T-helper 1 cell treated with Interleukin-12 subunit alpha and Interleukin-12 subunit beta and Interleukin-4 antibody, amounts not matched to agents 30 ng/mL and 1 ng/mL, for 36 hours (primary cell): ENCODE data around the gene PNMA1. TPM values are rescaled to one million over a fixed set of nuclear protein-coding genes. Genes with fewer than 3 reads are reported as not detected.

ENCODE experiments used
- intact Hi-C: fragments of 100-400 bp; cut with micrococcal nuclease; formaldehyde crosslinking; loops from one replicate; pipeline ENCODE4 v1.15.1; 2024
- total RNA-seq: library from RNA; stranded (reverse); gene quantifications from 2 replicates; pipeline ENCODE4 v1.2.3, GENCODE V29; 2022

PNMA1 gene
- total RNA-seq, 1 donor from 2014 or later, result 18.1 TPM

DNA sequence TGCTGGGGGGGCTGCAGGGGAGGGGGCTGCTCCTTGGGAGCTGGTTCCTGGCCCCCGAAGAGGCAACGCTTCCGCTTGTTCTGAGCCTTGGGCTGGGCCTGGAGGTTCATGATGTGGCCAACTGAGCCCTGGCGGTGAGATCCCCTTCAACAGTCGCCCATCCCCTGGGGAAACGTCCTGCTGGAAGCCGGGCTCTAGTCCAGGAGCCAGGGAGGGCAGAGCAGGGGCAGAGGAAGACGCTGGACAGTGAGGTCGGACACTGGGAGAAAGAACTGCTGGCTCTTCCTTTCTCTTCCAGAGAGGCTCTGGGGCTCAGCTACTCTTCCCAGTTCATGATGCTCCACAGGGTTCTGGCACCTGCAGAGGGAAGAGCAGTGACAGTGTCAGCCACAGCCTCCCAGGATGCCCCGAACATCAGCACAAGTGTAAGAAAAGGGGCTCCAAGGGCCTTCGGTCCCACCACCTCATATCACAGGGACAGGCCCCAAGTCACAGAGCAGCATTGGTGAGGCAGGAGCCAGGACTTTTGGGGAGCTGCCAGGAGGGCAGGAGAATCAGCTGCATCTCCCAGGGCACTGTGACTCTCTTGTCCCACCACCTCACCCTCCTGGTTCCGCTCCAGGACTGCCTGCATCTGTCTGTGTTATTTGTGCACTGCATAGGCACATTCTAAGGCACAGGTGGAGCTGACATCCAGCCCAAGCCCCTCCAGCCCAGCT, 25.9 kb upstream of the PNMA1 start:
- intact Hi-C loops, result loop anchor here (5.0 kb wide), 2 partner anchors 87 to 147 kb away; partner anchors contain the start of gene ZNF410

DNA sequence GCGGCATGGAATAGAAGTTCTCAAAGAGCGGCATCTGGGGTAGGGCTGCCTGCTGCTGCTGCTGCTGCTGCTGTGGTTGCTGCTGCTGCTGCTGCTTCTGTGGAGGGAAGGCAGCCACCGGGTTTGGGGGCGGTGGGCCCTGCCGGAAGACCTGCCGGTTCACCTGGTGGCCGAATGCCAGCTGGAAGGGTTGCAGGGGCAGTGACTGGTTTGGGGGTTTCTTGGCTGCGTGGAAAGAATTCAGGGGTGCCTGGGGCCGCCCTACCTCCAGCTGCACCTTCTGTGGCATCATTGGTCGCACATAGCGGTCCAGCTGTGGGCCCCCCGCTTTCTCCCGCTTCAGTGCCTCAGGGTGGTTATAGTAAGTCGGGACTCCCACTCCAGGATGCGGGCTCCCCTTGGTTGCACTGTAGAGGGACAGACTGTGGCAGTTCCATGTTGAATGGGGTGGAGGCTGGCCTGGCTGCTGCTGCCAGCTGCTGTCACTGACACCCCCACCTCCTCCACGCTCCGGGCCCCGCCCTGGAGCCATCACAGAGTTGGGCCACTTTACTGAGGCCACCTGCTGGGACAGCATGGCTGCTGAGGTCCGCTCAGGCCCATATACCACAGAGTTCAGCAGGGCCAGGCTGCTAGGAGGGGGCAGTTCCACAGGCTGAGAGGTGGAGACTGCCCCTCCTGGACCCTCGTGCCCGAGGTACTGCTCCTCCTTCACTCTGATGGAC, 25.2 kb upstream of the PNMA1 start:
- intact Hi-C loops, result no loop called here

GRCh38 chr14:73738518-73739173, 24.5 kb upstream of the PNMA1 start:
- intact Hi-C loops, result no loop called here

DNA sequence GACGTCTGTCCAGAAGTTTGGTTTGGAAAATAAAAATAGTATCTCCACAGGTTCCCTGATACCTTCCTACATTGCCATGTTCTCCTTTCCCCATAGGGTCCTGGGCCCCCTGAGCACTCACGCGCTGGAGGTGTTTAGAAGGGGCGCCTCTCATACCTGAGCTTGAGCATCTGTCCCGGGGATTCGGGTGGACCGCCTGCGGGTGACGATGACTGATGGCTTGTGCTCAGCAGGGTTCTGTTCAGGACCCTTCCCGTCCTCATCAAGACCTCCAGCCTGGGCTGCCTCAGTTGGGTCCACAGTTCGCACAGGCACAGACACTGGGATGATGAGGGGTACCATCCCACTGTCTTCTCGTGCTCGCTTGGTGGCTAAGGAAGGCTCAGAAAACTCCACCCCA, 22.7 kb upstream of the PNMA1 start:
- intact Hi-C loops, result no loop called here

DNA sequence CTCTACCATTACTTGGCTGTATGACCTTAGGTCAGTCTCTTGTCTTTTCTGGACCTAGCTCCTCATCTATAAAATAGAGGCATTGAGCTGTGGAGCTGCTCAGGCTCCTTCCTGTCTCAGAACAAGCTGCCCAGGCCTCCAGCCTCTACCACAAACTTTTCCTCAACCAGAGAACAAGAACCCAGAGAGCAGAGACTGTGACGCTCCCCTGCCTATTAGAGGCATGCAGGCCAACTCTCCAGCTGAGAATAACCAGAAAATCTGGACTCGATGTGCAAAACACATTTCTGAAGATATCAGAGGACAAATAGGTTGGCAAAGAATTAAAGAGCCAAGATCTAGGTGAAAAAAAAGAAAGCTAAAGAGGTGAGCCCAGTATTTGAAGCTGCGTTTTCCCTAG, 17.8 kb upstream of the PNMA1 start:
- intact Hi-C loops, result no loop called here

DNA sequence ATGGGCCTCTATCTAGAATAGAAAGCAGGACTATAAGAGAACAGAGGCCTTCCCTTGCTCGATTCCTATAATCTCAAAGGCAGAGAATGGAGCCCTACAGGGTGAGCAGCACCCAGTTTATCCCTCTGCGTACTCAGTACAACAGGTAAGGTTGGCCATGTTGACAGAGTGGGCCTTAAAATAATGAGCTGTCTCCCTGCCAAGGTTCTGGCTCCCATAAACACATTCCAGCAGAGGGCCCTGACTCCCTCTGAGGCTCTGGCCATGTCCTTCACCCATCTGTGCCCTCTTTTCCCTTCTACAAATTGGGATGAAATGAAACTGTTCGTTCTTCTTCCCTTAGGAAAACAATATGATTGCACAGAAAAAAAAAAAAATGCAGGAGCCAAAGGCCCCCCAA, 16.9 kb upstream of the PNMA1 start:
- intact Hi-C loops, result no loop called here

DNA sequence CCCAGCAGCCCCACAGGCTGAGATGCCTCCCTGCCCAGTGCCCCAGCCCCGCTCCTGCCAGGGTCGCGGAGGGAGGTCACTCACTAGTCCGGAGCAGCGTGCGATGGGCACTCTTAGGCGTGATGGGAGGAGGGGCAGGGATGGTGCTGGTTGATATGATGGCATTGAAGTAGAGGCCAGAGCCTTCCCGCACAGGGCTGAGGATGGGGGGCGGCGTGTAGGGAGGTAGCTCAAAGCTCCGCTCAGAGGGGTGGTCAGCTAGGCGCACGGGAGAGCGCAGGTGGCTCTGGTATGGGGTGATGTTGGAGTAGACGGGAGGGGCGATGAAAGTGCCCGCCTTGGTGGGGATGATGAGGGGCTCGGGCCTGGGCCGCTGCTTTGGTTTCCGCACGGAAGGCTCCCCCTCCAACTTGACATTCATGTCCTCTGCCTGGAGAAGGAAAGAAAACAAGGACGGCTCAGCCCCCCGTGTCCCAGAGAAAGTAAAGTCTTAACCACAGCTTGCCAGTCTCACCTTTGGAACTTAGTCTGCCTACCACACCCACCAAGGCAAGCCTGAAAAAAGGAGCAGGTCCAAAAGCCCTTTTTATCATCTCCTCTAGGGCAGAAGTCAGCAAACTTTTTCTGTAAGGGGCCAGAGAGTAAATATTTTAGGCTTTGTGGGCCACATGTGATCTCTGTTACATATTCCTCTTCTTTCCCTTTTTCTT, 15.5 kb upstream of the PNMA1 start:
- intact Hi-C loops, result loop anchor here (2.0 kb wide), 1 partner anchor 221 kb away; the partner anchor contains the start of genes COQ6 and FAM161B

- intact Hi-C loops, result loop anchor here (1.0 to 2.0 kb wide), 8 partner anchors 12 to 309 kb away; partner anchors contain the start of genes COQ6, FAM161B and ZNF410
Observed at GRCh38 chr14:73728717-73729330, 14.6 kb upstream of the PNMA1 start.

DNA sequence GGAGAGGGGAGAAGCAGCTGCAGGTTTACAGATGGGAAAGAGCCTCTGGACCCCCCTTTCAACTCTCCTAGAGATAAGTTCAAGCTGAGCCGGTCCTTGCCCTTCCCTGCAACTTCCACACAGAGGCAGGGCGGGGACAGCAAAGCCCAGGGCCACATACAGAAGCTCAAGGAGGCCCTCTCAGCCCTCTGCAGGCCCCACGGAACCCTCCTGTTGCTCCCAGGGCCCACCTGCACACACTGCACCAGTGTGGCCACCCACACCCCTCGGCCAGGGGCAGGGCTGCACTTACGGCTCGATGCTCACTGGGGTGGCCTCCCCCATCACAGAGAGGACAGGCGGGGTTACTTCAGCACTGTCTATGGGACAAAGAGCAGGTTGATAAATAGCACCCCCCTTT, 13.0 kb upstream of the PNMA1 start:
- intact Hi-C loops, result no loop called here

- intact Hi-C loops, result no loop called here
Observed at GRCh38 chr14:73726025-73726961, 12.1 kb upstream of the PNMA1 start.

DNA sequence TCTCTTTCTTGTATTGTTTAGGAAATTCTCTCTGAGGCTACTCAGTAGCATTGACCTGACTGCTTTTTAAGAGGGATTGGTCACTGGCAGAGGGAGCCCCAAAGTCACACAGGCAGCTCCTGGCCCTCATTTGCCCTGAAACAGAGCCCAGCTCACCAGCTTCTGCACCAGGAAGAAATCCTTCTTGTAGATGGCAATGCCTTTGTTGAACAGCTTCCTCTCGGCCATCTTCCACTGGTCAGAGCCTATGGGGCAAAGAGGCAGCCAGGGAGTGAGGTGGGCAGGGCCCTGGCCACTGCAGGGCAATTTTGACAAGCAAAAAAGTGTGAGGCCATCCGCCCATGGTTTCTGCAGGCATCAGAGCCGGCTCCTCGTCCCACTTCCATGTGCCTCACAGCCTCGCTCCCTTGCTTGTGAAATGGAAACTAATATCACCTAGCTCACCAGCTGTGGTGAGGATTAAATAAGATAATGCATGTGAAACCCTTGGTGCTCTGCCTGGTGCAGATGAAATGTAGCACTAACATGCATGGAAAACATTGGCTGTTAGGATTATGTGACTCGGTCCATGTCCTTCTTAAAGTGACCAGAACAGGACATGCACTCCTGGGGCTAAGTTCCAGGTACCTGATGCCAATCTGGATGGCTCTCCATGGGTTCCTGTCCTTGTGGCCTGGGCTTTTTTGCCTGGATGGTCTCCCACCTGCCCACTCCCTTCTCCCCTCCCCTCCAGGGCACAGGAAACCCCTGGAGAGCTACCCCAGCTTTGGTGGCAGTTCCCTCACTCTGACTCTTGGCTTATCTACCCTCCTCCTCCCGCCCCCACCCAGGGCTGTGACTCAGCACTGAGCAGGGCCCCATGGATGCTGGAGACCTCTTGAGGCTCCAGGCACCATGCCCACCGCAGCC, 11.2 kb upstream of the PNMA1 start:
- intact Hi-C loops, result no loop called here

- intact Hi-C loops, result no loop called here
Observed at GRCh38 chr14:73724696-73725095, 10.5 kb upstream of the PNMA1 start.

DNA sequence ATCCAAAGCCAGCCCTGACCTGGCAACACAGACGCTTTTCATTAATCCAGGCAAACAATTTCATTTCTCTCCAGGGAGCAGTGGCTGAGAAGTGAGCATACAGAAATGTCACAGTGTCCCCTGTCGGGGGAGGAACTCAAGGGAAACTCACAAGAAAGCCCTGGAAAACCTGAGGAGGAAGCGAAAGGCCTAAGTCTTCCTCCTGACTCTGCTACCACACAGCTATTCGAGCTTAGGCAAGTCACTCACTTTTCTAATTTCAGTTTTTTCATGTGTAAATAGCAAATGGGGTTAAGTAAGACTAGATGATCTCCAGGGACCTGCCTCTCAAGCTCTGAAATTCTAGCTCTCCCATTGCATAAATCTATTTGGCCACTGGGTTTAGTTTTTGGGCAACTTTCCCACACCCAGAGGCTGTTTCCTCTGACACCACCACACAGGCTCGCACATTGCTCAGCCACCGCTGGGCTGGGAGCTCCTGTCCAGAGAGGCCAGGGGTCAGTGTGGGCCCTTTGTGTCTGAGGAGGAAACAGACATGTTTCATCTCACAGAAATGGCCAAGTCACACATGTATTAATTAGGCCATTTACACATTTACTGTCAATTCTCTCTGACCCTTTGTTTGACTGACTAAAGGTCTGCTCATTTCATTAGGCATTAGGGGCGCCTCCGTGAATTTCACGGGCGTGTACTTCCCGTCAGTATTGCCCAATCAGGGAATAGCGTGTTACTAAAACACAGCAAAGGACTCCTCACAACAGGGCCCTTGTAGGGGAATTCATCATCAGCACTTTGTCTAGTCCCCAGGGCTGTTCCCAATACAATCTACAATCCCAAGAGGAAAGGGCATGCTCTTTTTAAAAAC, 9.8 kb upstream of the PNMA1 start:
- intact Hi-C loops, result no loop called here

DNA sequence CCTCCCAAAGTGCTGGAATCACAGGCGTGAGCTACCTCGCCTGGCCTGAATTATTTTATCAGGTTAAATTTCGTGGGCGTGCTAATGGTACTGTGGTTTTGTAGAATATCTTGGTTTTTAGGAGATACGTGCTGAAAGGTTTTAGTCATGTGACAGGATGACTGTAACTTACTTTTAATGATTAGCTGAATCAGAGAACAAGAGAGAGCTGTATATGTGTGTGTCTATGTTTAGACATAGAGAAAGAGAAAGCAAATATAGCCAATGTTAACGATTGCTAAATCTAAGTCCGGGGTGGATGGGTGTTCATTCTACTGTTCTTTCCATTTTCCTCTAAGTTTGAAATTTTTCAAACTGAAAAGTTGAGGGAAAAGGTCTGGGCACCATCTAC, 9.2 kb upstream of the PNMA1 start:
- intact Hi-C loops, result no loop called here

DNA sequence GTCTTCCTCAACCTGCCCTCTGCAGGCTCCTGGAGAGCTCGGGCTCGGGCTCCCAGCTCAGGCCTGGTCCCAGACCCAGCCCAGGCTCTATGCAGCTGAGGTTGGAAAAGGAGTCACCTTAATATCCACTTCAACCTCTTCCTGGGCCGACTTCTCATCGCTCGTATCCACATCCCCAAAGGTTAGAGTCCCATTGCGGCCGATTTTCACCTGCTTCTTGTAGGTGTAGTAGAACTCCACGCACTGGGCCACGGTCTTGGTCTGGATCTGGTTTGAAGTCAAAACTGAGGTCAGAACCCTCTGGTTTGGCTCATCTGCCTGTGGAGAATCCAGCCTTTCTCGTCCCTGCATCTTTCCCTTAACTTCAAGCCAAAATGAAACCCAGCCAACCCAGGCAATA, 8.4 kb upstream of the PNMA1 start:
- intact Hi-C loops, result no loop called here

- intact Hi-C loops, result no loop called here
Observed at GRCh38 chr14:73721101-73721821, 7.1 kb upstream of the PNMA1 start.

- intact Hi-C loops, result no loop called here
Observed at GRCh38 chr14:73720636-73721035, 6.5 kb upstream of the PNMA1 start.
